SK-N-SH treated with all-trans-retinoic acid at 6 μM for 48 hours (cell line): ENCODE measurements around the gene IL20.

Experiments
- ATAC-seq: fragments of 200-7000 bp; cut with Tn5 transposase; 3 replicates; pipeline ENCODE4 v1.9.1; 2020; ENCODE audit warnings: mild to moderate bottlenecking, moderate library complexity
- ARNTL ChIP-seq: fragments of 450-650 bp; formaldehyde crosslinking; IDR thresholded peaks from 2 replicates; pipeline ENCODE4 v1.5.0; 2020; ENCODE audit warnings: low read depth, mild to moderate bottlenecking, moderate library complexity, borderline replicate concordance
- BACH2 ChIP-seq: fragments of 250-450 bp; sonication (Bioruptor Pico); IDR thresholded peaks from 2 replicates; pipeline ENCODE4 v1.9.0; 2021; ENCODE audit warnings: mild to moderate bottlenecking, borderline replicate concordance
- CSDC2 ChIP-seq: fragments of 250-450 bp; sonication (Bioruptor Pico); IDR thresholded peaks from 2 replicates; pipeline ENCODE4 v1.5.0; 2020; ENCODE audit warnings: mild to moderate bottlenecking, moderate library complexity
- CSRNP3 ChIP-seq: fragments of 250-450 bp; sonication (Bioruptor Pico); IDR thresholded peaks from 2 replicates; pipeline ENCODE4 v1.5.1; 2021; ENCODE audit warnings: mild to moderate bottlenecking, moderate library complexity
- GLIS3 ChIP-seq: fragments of 250-450 bp; sonication (Bioruptor Pico); IDR thresholded peaks from 2 replicates; pipeline ENCODE4 v1.5.0; 2020; ENCODE audit warnings: mild to moderate bottlenecking, moderate library complexity
- ISL1 ChIP-seq: fragments of 250-450 bp; sonication (Bioruptor Pico); IDR thresholded peaks from 2 replicates; pipeline ENCODE4 v2.1.2; 2022; ENCODE audit warnings: mild to moderate bottlenecking, moderate library complexity
- OSR1 ChIP-seq: fragments of 250-450 bp; sonication (Bioruptor Pico); IDR thresholded peaks from 2 replicates; pipeline ENCODE4 v1.8.0; 2022; ENCODE audit warnings: moderate library complexity, mild to moderate bottlenecking, inconsistent platforms
- POU6F1 ChIP-seq: fragments of 250-450 bp; sonication (Bioruptor Pico); IDR thresholded peaks from 2 replicates; pipeline ENCODE4 v1.8.0; 2021; ENCODE audit warnings: low read depth, mild to moderate bottlenecking, moderate library complexity, borderline replicate concordance
- PPARA ChIP-seq: fragments of 250-450 bp; sonication (Bioruptor Pico); IDR thresholded peaks from 2 replicates; pipeline ENCODE4 v1.5.0; 2020; ENCODE audit warnings: mild to moderate bottlenecking, borderline replicate concordance
- RARB ChIP-seq: fragments of 250-450 bp; sonication (Bioruptor Pico); IDR thresholded peaks from 2 replicates; pipeline ENCODE4 v1.8.0; 2021; ENCODE audit warnings: mild to moderate bottlenecking, moderate library complexity
- SNAI2 ChIP-seq: fragments of 250-450 bp; sonication (Bioruptor Pico); IDR thresholded peaks from 2 replicates; pipeline ENCODE4 v1.5.0; 2020; ENCODE audit warnings: mild to moderate bottlenecking, moderate library complexity
- TCF4 ChIP-seq: fragments of 250-450 bp; sonication (Bioruptor Pico); IDR thresholded peaks from 2 replicates; pipeline ENCODE4 v1.8.0; 2021; ENCODE audit warnings: mild to moderate bottlenecking, moderate library complexity, borderline replicate concordance
- TOX ChIP-seq: fragments of 250-450 bp; sonication (Bioruptor Pico); IDR thresholded peaks from 2 replicates; pipeline ENCODE4 v1.8.0; 2021; ENCODE audit warnings: mild to moderate bottlenecking, moderate library complexity, borderline replicate concordance
- ZC3H10 ChIP-seq: fragments of 250-450 bp; sonication (Bioruptor Pico); IDR thresholded peaks from 2 replicates; pipeline ENCODE4 v1.5.1; 2021; ENCODE audit warnings: mild to moderate bottlenecking, moderate library complexity
- ZFP3 ChIP-seq: fragments of 250-450 bp; sonication (Bioruptor Pico); IDR thresholded peaks from 2 replicates; pipeline ENCODE4 v1.5.0; 2020; ENCODE audit warnings: mild to moderate bottlenecking, moderate library complexity
- ZFP30 ChIP-seq: fragments of 450-650 bp; formaldehyde crosslinking; IDR thresholded peaks from 2 replicates; pipeline ENCODE4 v1.5.0; 2022; ENCODE audit warnings: mild to moderate bottlenecking, moderate library complexity
- ZNF565 ChIP-seq: fragments of 450-650 bp; formaldehyde crosslinking; conservative IDR thresholded peaks from 2 replicates; pipeline ENCODE4 v1.5.0; 2020; ENCODE audit warnings: low read depth, mild to moderate bottlenecking, moderate library complexity
- ZNF8 ChIP-seq: fragments of 450-650 bp; formaldehyde crosslinking; IDR thresholded peaks from 2 replicates; pipeline ENCODE4 v1.5.0; 2020; ENCODE audit warnings: mild to moderate bottlenecking, moderate library complexity
- TF ChIP-seq, protein P1 (sequence below): fragments of 250-450 bp; sonication (Bioruptor Pico); IDR thresholded peaks from 2 replicates; pipeline ENCODE4 v1.5.0; 2020; ENCODE audit warnings: mild to moderate bottlenecking, moderate library complexity
- TF ChIP-seq, protein P2 (sequence below): fragments of 250-450 bp; sonication (Bioruptor Pico); IDR thresholded peaks from 2 replicates; pipeline ENCODE4 v1.5.1; 2020; ENCODE audit warnings: low read depth, mild to moderate bottlenecking, moderate library complexity
- TF ChIP-seq, protein P3 (sequence below): fragments of 250-450 bp; sonication (Bioruptor Pico); IDR thresholded peaks from 2 replicates; pipeline ENCODE4 v1.8.0; 2020; ENCODE audit warnings: mild to moderate bottlenecking, moderate library complexity, borderline replicate concordance

The IL20 gene

GRCh38 chr1:206831650-206832049 is 33.8 kb upstream of the IL20 start:
- no peak for TF ChIP-seq ISL1 (CRISPR knock-in tag)
- TF ChIP-seq TCF4 (CRISPR knock-in tag) = no peak
- TF ChIP-seq ZFP3 = no peak
- TF ChIP-seq PPARA (CRISPR knock-in tag) = no peak
- no peak for TF ChIP-seq ZFP30 (CRISPR knock-in tag)
- TF ChIP-seq CSRNP3 (CRISPR knock-in tag) = no peak
- no peak for TF ChIP-seq ZNF8 (CRISPR knock-in tag)
- TF ChIP-seq CSDC2 (CRISPR knock-in tag) = no peak
- no peak for TF ChIP-seq GLIS3 (CRISPR knock-in tag)
- no peak for TF ChIP-seq POU6F1
- no peak for TF ChIP-seq ZNF565 (CRISPR knock-in tag)
- TF ChIP-seq, protein P1, sequence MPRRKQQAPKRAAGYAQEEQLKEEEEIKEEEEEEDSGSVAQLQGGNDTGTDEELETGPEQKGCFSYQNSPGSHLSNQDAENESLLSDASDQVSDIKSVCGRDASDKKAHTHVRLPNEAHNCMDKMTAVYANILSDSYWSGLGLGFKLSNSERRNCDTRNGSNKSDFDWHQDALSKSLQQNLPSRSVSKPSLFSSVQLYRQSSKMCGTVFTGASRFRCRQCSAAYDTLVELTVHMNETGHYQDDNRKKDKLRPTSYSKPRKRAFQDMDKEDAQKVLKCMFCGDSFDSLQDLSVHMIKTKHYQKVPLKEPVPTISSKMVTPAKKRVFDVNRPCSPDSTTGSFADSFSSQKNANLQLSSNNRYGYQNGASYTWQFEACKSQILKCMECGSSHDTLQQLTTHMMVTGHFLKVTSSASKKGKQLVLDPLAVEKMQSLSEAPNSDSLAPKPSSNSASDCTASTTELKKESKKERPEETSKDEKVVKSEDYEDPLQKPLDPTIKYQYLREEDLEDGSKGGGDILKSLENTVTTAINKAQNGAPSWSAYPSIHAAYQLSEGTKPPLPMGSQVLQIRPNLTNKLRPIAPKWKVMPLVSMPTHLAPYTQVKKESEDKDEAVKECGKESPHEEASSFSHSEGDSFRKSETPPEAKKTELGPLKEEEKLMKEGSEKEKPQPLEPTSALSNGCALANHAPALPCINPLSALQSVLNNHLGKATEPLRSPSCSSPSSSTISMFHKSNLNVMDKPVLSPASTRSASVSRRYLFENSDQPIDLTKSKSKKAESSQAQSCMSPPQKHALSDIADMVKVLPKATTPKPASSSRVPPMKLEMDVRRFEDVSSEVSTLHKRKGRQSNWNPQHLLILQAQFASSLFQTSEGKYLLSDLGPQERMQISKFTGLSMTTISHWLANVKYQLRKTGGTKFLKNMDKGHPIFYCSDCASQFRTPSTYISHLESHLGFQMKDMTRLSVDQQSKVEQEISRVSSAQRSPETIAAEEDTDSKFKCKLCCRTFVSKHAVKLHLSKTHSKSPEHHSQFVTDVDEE = no peak
- TF ChIP-seq TOX (CRISPR knock-in tag) = no peak
- no peak for TF ChIP-seq ARNTL (CRISPR knock-in tag)
- TF ChIP-seq, protein P2, sequence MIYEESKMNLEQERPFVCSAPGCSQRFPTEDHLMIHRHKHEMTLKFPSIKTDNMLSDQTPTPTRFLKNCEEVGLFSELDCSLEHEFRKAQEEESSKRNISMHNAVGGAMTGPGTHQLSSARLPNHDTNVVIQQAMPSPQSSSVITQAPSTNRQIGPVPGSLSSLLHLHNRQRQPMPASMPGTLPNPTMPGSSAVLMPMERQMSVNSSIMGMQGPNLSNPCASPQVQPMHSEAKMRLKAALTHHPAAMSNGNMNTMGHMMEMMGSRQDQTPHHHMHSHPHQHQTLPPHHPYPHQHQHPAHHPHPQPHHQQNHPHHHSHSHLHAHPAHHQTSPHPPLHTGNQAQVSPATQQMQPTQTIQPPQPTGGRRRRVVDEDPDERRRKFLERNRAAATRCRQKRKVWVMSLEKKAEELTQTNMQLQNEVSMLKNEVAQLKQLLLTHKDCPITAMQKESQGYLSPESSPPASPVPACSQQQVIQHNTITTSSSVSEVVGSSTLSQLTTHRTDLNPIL (CRISPR knock-in tag) = no peak
- no peak for TF ChIP-seq RARB (CRISPR knock-in tag)
- ATAC-seq = no peak

- TF ChIP-seq TOX (CRISPR knock-in tag) (no peak), RARB (CRISPR knock-in tag) (no peak), ZNF8 (CRISPR knock-in tag) (no peak), TCF4 (CRISPR knock-in tag) (no peak), ZFP3 (no peak), OSR1 (no peak), ISL1 (CRISPR knock-in tag) (no peak), SNAI2 (CRISPR knock-in tag) (no peak), BACH2 (CRISPR knock-in tag) (no peak), ZFP30 (CRISPR knock-in tag) (no peak), CSDC2 (CRISPR knock-in tag) (no peak), CSRNP3 (CRISPR knock-in tag) (no peak), GLIS3 (CRISPR knock-in tag) (no peak), ARNTL (CRISPR knock-in tag) (no peak), POU6F1 (no peak), ZC3H10 (no peak)
- TF ChIP-seq, protein P1 = no peak
- TF ChIP-seq, protein P3, sequence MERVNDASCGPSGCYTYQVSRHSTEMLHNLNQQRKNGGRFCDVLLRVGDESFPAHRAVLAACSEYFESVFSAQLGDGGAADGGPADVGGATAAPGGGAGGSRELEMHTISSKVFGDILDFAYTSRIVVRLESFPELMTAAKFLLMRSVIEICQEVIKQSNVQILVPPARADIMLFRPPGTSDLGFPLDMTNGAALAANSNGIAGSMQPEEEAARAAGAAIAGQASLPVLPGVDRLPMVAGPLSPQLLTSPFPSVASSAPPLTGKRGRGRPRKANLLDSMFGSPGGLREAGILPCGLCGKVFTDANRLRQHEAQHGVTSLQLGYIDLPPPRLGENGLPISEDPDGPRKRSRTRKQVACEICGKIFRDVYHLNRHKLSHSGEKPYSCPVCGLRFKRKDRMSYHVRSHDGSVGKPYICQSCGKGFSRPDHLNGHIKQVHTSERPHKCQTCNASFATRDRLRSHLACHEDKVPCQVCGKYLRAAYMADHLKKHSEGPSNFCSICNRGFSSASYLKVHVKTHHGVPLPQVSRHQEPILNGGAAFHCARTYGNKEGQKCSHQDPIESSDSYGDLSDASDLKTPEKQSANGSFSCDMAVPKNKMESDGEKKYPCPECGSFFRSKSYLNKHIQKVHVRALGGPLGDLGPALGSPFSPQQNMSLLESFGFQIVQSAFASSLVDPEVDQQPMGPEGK = no peak
- TF ChIP-seq, protein P2 (CRISPR knock-in tag) = no peak
- ATAC-seq = no peak
Observed at GRCh38 chr1:206832352-206832880, 33.0 kb upstream of the IL20 start.
